GM18873 (cell line): Measurements from ENCODE around the gene AMIGO1.
A peak's percentile ranks its signal among the peaks of the same experiment; 100 is the strongest.

Experiments used
- ATAC-seq: cut with Tn5 transposase; IDR thresholded peaks from one replicate; pipeline ENCODE4 v1.9.1; 2021; ENCODE audit warnings: mild to moderate bottlenecking, moderate library complexity, moderate number of reproducible peaks; ENCODE audit not compliant: unreplicated experiment, low FRiP score

Gene AMIGO1

GRCh38 chr1:109534307-109534858 is 24.9 kb upstream of the AMIGO1 start:
- ATAC-seq = no peak

DNA sequence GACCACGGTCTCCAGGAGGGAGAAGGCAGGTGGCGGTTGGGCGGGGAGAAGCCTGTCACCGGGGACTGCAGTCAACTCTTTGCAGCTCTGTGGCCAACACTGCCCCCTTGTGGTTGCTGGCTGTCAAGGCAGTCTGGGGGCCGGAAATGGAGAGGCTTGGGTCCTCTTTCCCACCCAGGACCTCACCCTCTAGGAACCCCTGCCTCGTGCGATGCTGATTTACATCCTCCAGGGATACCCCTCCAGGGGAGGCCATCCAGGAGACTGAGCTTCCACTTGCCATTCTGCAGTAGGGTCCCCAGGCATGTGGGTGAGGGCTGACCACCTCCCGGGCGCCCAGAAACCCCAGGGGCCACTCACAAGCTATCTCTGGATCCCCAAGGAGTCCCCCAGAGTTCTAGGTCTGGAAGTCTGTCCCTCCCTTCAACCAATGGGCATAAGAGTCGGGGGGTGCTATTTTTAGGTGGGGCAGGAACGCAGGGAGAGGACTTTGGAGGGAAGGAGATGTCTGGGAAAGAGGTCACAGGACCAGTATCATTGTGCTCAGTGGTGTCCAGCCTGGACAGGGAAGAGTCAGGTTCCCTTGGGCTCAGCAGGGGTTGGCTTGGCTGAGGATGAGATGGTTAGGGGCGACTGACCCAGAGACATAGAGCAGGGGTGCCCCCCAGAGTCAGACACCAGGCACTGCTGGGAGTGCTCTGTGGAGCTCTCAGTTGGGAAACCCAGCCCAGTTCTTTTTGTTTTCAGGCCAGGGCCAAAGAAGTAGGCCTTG is 23.0 kb upstream of the AMIGO1 start:
- ATAC-seq = peak; percentile 58

- no peak for ATAC-seq
Measured at GRCh38 chr1:109531826-109532364, 22.4 kb upstream of the AMIGO1 start.

DNA sequence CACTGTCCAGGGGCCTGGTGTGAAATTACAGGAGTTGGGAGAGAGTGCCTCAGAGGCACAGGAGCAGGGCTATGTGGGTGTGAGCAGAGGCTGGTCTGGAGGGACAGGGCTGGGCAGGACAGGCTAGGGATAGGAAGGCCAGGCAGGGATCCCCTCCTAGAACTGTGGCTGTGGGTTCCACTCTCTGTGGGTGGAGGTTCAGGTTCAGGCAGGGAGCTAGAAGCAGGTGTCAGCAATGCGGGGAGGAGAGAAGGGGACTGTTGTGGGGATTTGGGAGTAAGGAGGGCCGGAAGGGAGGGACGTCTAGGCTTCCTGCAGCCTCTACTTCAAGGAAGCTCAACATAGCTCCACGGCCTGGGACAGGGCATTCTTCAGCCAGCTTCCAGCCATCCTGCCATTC is 21.9 kb upstream of the AMIGO1 start:
- ATAC-seq = no peak

- no peak for ATAC-seq
Measured at GRCh38 chr1:109530457-109531087, 21.0 kb upstream of the AMIGO1 start.

GRCh38 chr1:109529881-109530456 is 20.4 kb upstream of the AMIGO1 start:
- ATAC-seq = no peak

GRCh38 chr1:109528712-109529111 is 19.2 kb upstream of the AMIGO1 start:
- ATAC-seq = no peak

DNA sequence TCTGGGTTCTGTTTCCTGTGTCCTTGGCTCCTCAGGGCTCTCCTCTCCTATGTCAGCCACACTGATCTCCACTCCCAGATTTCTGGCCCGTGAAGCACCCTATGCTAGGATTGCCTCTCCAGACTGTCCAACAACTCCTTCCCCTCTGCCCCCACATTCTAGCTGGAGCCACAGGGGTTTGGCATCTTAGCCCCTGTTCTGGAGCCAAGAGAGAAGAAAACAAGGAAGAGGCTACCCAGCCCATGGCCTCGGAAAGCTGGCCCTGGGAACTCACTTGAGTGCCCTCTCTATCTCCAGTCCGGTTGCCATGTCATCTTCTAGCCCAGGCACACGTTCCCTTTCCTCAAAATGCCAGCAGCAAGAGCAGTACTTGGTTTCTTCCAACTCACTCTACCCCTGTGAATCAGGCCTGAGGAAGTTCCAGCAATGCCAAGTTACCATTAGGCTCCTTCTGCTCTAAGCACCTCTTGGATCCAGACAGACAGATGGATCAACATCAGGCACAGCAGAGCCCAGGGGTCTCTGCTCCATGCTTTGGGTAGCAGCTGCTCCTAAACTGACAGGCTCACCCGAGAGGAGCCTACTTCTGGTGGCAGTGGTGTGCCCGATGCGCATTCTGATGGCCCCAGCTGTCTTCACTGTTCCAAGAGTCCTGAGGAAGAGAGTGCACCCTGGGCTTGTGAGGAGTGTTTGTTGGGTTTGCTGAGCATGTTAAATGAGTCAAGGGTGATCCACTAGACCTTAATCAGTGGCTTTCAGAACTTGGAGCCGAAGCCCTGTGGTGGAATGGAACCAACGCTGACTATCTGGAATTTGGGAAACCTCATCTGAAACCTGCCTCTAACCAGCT is 18.5 kb upstream of the AMIGO1 start:
- ATAC-seq = no peak

- peak; percentile 81 for ATAC-seq
Measured at GRCh38 chr1:109527098-109527811, 17.7 kb upstream of the AMIGO1 start.

DNA sequence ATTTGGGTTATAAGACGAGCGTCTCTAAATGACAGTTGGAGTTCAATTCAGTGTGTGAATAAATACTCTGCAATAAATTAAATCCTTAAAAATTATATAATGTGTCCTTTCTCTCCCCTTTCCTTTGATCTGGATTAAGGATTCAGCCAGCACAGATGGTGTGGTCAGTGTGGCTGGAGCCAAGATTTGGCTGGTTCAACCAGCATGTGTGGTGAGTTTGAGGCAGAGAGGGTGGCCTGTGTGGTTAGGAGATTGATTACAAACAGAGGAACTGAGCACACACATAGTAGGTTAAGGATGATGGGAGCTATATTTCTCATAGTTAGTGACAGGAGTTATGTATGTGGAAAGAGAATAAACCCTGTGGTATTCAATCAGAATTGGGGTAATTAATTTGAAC is 14.2 kb upstream of the AMIGO1 start:
- no peak for ATAC-seq

DNA sequence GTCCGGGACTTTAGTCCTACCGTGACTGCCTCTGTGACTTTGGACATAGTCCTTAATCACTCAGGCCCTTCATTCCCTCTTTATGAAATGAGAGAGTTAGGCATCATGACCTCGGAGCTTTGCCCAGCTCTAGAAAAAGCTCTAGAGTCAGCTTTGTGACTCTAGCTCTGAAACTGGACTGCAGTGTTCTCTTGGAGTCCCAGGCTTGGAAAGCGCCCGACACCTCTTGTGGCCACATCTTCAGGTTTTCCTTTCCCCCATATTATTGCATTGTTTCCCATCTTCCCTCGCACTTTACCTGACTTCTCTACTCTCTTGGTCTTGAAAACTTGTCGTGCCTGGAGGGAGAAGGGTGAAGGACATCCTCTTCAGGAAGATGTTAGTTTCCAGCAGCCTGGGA is 12.5 kb upstream of the AMIGO1 start:
- no peak for ATAC-seq

DNA sequence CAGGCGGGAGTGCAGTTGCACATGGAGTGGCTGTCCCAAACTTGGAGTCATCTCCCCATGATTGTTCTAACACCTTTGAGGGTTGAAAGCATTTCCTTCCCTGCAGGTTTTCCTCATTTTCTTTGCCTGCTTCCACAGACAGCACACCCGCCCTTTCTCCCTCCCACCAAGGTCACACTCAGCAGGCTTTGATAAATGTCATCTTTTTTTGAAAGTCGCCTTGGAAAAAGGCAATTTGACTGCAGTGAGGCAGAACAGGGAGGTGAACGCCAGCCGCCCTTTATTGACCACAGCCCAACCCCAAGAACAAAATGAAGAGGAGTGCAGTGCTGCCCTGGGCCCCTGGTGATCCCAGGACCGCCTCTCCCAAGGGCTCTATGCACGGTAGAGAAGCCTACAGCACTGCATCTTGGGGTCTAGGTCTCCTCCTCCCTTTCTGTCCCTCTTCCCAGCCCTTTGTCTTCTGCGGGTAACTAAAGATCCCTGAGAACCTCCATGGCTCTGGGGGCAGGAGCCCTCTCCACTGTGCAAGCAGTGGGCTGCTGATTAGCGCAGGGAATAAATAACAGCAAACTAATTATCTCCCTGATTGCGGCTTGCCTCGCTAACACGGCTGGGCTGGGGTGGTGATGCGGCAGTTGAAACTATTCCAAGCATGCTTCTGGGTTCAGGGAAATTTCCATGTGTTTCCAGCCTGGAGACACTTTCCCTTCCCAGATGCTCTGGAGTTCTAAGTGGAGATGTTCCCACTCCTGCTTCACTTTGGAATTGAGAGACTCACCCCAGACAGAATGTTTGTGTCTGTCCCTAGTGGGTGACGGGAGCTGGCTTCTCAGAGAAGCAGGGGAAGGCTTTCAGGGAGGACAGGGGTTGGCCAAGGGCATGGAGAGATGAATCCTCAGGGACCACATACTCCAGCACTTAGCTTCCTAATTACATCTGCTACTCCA is 11.8 kb upstream of the AMIGO1 start:
- ATAC-seq = no peak

DNA sequence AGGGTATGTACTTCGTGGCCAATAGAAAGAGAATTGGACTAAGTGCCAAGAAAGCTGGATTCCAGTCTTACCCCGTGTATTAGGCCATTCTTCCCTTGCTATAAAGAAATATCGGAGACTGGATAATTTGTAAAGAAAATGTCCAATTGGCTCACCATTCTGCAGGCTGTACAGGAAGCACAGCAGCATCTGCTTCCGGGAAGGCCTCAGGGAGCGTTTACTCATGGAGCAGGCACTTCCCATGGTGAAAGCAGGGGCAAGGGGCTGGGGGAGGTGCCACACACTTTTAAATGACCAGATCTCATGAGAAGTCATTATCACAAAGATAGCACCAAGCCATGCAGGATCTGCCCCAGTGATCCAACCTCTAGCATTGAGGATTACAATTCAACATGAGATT is 7.8 kb upstream of the AMIGO1 start:
- ATAC-seq = no peak

DNA sequence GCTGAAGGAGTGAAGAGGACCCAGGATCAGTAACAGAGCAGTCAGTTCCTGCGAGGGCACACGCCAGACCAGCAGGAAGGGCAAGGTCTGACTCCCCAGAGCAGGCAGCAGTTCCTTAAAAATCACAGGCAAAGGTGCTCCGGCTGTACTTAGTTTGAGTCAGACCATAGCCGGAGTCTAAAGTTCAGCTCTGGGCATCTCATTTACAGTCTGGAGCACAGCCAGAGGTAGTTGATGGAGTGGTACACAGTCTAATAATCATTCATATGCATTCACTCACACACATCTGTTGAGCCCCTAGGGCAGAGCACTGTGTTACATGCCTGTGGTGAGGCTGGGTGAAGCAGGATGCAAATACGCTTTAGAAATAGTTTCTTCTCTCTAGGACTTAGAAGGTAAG is 7.3 kb upstream of the AMIGO1 start:
- no peak for ATAC-seq

- no peak for ATAC-seq
Measured at GRCh38 chr1:109514846-109515245, 5.3 kb upstream of the AMIGO1 start.

DNA sequence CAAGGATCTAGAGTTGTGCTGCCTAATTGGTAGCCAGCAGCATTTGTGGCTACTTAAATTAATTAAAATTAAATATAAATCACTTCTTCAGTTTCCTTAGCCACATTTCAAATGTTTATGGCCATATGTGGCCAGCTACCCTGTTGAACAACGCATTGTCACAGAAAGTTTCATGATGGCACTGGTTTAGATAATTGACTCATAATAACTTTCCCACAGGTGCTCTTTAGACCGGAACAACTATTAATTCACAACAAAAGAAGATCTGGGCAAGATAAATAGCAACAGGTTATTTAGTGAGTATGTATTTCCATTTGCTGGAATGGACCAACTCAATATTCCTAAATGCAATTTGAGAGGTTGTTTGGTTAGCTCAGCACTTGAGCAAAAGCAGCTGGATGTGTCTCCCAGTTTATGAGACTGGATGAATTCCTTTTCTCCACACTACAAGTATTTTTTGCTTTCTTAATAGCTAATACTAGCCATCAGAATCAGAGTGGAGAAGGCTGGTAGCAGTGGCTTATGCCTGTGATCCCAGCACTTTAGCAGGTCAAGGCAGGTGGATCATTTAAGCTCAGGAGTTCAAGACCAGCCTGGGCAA is 3.7 kb upstream of the AMIGO1 start:
- no peak for ATAC-seq

GRCh38 chr1:109508873-109509175 is 703 bp downstream of the AMIGO1 start:
- no peak for ATAC-seq
